GM13976 (cell line): Measurements from ENCODE around the gene SERTAD1.

ENCODE experiments used
- DNase-seq: peaks from one replicate; pipeline ENCODE4 v3.0.0; 2012; ENCODE audit warnings: low spot score
- in situ Hi-C: fragments of 300-500 bp; cut with MboI; formaldehyde crosslinking; loops from one replicate; pipeline ENCODE4 v1.12.0; 2022; ENCODE audit warnings: low sequenced_read_pairs, mixed read lengths, inconsistent platforms; ENCODE audit not compliant: unreplicated experiment
- TF ChIP-seq, protein P1 (sequence below): IDR thresholded peaks from 2 replicates; pipeline ENCODE4 v1.5.1; 2012; ENCODE audit warnings: borderline replicate concordance, mild to moderate bottlenecking; ENCODE audit not compliant: insufficient read depth; ENCODE audit errors: extremely low read depth, missing control alignments, control extremely low read depth

SERTAD1 gene

DNA sequence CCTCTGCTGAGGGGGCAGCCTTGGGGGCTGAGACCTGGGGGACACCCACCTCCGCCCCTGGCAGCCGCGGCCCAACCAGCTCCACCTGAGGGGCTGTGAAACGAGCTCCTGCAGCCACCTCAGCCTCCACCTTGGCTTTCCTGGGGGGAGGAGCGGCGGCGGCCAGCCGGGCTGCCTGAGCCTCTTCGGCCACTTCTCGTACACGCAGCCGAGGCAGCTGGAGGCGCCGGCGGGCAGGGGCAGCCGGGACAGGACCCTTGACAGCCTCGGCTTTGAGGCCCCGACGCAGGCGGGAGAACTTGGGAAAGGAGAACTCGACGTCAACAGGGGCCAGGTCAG is 28.3 kb downstream of the SERTAD1 start:
- no peak for DNase-seq
- in situ Hi-C loops = no loop called here
- TF ChIP-seq, protein P1, sequence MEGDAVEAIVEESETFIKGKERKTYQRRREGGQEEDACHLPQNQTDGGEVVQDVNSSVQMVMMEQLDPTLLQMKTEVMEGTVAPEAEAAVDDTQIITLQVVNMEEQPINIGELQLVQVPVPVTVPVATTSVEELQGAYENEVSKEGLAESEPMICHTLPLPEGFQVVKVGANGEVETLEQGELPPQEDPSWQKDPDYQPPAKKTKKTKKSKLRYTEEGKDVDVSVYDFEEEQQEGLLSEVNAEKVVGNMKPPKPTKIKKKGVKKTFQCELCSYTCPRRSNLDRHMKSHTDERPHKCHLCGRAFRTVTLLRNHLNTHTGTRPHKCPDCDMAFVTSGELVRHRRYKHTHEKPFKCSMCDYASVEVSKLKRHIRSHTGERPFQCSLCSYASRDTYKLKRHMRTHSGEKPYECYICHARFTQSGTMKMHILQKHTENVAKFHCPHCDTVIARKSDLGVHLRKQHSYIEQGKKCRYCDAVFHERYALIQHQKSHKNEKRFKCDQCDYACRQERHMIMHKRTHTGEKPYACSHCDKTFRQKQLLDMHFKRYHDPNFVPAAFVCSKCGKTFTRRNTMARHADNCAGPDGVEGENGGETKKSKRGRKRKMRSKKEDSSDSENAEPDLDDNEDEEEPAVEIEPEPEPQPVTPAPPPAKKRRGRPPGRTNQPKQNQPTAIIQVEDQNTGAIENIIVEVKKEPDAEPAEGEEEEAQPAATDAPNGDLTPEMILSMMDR = no peak

DNA sequence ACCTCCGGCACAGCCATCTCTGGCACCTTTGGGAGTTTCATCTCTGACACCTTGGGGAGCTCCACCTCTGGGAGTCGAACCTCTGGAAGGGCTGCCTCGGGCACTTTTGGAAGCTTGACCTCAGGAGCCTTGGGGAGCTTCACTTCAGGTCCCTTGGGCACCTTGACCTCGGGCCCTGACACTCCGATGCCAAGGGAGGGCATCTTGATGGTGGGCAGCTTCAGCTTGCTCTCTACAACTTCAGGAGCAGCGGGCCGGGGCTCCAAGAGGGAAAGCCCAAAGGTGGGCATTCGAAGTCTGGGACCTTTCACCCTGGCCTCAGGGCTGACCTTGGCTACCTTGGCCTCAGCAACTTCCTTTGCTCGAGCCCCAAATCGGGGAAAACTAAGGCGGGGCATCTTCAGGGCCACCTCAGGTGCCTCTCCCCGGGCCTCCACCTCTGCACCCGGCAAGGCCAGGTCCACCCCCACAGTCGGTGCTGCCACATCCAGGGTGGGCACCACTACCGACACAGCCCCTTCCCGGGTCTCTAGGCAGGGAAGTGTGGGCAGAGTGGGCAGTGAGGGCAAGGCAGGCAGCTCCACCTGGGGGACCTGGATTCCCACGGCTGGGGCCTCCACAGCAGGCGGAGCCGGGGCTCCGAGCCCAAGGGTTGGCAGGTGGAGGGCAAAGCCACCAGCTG is 28.8 kb downstream of the SERTAD1 start:
- in situ Hi-C loops = no loop called here
- TF ChIP-seq, protein P1 = no peak
- no peak for DNase-seq

DNA sequence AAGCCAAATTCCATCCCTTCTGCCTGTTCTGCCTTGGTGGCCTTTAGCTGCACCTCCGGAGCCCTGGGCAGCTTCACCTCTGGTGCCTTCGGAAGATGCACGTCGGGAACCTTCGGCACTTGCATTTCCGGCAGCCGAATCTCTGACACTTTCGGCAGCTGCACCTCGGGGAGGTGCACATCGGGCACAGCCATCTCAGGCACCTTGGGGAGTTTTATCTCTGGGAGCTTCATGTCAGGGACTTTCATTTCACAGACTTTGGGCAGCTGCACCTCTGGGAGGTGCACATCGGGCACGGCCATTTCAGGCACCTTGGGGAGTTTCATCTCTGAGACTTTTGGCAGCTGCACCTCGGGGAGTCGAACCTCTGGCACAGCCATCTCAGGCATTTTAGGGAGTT is 29.8 kb downstream of the SERTAD1 start:
- in situ Hi-C loops = no loop called here
- TF ChIP-seq, protein P1 = no peak
- DNase-seq = no peak

DNA sequence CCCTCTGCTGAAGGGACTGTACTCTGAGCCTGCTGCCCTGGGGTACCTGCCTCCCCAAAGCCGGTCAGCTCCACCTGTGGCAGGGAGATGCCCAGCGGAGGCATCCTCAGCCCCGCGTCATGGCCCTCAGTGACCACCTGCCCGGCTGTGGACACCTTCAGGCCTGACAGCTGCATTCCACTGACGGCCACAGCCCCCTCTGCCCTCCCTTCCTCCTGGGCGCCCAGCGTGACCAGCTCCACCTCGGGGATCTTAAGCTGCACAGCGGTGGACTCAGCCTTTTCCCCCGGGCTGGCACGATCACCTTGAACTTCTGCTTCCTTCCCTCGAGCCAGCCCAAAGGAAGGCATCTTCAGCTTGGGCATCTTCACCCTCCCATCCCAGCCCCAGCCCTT is 31.0 kb downstream of the SERTAD1 start:
- TF ChIP-seq, protein P1 = no peak
- in situ Hi-C loops = no loop called here
- DNase-seq = no peak

DNA sequence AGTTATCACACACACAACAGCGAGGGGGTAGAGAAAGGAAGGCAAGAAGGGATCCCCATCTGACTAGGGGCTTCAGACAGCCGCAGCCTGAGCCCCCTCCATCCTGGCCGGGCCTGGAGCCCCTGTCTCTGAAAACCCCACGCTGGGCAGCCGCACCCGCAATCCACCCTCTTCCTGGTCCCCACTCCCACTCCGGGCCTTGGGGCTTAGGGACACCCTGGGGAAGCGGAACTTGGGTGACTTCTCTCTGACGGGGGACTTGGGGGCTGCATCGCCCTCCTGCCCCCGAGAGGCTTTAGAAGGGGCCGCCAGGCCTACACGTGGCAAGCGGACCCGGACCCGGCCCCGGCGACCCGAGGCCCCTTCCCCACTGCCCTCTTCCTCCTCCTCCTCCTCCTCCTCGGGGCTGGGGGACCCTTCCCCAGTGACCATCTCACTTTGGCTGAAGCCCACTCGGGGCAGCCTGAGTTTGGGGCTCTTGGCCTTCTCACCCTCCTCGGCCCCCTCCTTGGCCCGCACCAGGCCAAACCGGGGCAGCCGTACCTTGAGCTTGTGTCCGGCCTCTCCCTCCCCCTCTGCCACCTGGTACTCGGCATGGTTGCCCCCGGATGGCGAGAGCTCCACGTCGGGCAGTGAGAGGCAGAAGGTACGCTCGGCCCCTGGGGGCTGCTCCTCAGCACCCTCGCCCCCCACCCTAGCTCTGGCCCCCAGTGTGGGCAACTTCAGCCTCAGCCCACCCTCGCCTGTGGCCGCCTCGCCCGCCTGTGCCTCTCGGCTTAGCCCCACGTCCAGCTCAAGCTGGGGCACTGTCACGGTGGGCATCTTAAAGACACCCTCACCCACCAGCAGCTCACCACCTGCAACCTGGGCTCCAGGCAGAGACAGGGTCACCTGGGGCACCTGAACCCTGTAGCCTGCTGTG is 31.6 kb downstream of the SERTAD1 start:
- in situ Hi-C loops = no loop called here
- TF ChIP-seq, protein P1 = no peak
- DNase-seq = no peak

DNA sequence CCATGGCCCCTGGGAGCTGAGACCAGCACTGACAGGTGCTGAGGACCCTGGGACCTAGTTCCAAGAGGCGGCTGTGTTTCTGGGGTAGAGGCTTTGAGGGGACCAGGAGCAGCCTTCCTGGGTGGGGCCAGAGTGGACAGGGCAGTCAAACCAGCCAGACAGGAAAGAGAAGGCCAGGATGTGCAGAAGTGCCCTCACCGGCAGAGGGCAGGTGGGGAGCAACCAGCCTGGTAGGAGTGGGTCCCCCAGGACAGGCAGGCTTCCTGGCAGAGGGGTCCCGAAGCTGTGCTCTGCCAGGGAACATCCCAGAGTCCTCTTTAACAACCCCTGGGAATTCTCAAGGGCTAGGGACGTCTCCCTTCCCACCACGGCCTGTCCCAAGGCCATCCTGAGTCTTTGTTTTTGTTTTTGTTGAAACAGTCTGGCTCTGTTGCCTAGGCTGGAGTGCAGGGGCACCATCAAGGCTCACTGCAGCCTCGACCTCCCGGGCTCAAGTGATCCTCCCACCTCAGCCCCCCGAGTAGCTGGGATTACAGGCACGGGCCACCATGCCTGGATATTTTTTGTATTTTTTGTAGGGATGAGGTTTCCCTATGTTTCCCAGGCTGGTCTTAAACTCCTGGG is 32.8 kb downstream of the SERTAD1 start:
- no peak for DNase-seq
- TF ChIP-seq, protein P1 = peak; percentile 20
- in situ Hi-C loops = no loop called here
